ENCODE results near the gene VIPR2.

GRCh38 chr7:159147687-159148086, 3.0 kb upstream of the VIPR2 start:
- TF ChIP-seq CTCF (conservative IDR thresholded peaks at IDR 0.05; ENCODE audit: low read depth in 2 of 2) (no peak), CREB1 (CRISPR knock-in tag; IDR thresholded peaks at IDR 0.05; ENCODE audit: low read depth) (no peak), REST (IDR thresholded peaks at IDR 0.05; ENCODE audit: unreplicated experiment) (no peak), ZNF331 (CRISPR knock-in tag; IDR thresholded peaks at IDR 0.05; ENCODE audit: low read depth) (no peak), EZH2 (IDR thresholded peaks at IDR 0.05; ENCODE audit: low read depth, unreplicated experiment) (no peak), EZH2phosphoT487 (IDR thresholded peaks at IDR 0.05; ENCODE audit: unreplicated experiment) (no peak), ETS1 (IDR thresholded peaks at IDR 0.05) (no peak), ZNF114 (CRISPR knock-in tag; IDR thresholded peaks at IDR 0.05) (no peak), JUNB (IDR thresholded peaks at IDR 0.05; ENCODE audit: unreplicated experiment) (no peak), STAT1 (IDR thresholded peaks at IDR 0.05; ENCODE audit: unreplicated experiment) (no peak), POLR2AphosphoS5 (IDR thresholded peaks at IDR 0.05; ENCODE audit: low read depth) (no peak)

Data from GM23338 (cell line).